Urinary bladder (tissue), 4 donors: ENCODE data around the gene PCBP1. TPM values are rescaled to one million over a fixed set of nuclear protein-coding genes. Genes with fewer than 3 reads are reported as not detected.

Experiments
- DNase-seq: peaks from one replicate; pipeline ENCODE4 v3.0.0-alpha.2; 2015; ENCODE audit errors: extremely low spot score
- H3K27ac ChIP-seq: one replicate; pipeline ENCODE4 v1.5.1; 2013; ENCODE audit warnings: low read depth, mild to moderate bottlenecking, moderate library complexity
- H3K36me3 ChIP-seq: one replicate; pipeline ENCODE4 v1.6.1; 2013; ENCODE audit warnings: mild to moderate bottlenecking, moderate library complexity; ENCODE audit not compliant: insufficient read depth
- H3K4me1 ChIP-seq: one replicate; pipeline ENCODE4 v1.6.1; 2013; ENCODE audit warnings: mild to moderate bottlenecking, moderate library complexity; ENCODE audit not compliant: insufficient read depth
- H3K4me3 ChIP-seq: one replicate; pipeline ENCODE4 v1.5.1; 2013; ENCODE audit warnings: low read depth, low read length
- WGBS: extraction: QIAGEN DNeasy Blood & Tissue Kit; methylation state at CpG from one replicate; pipeline ENCODE4 v1.1.7; 2013; 5-methylcytosine and 5-hydroxymethylcytosine counted together
- polyA plus RNA-seq: library from polyadenylated mRNA; stranded (reverse); fragments of 200-250 nt; gene quantifications from one replicate; pipeline ENCODE4 v1.2.3, GENCODE V29; 2013
- total RNA-seq: library from RNA; depleted of rRNA; stranded (reverse); fragments of >200 nt; gene quantifications from one replicate; pipeline ENCODE4 v1.2.3, GENCODE V29; 2014
- donor health status: healthy with polysubstance abuse.
- donor health status: healthy.

The PCBP1 gene
- total and polyA plus RNA-seq, 2 donors, result 51.8 to 370 TPM

GRCh38 chr2:70061317-70061716 lies 26.0 kb upstream of the PCBP1 start:
- Histone ChIP-seq H3K27ac (no peak overlapping the region), H3K4me3 (no peak overlapping the region), H3K4me1 (no peaks in the 10 kb centered on the region), H3K36me3 (no peaks in the 10 kb centered on the region)
- WGBS, result 92% methylated on average over 2 of the region's 2 CpGs
- DNase-seq, result no peak

GRCh38 chr2:70062270-70062669 lies 25.0 kb upstream of the PCBP1 start:
- DNase-seq, result no peak
- 90% methylated on average over 2 of the region's 2 CpGs for WGBS
- Histone ChIP-seq H3K4me3 (no peak overlapping the region), H3K36me3 (no peaks in the 10 kb centered on the region), H3K27ac (no peak overlapping the region), H3K4me1 (no peaks in the 10 kb centered on the region)

GRCh38 chr2:70068119-70068518 lies 19.2 kb upstream of the PCBP1 start:
- H3K27ac ChIP-seq, result no peak overlapping the region
- no peaks in the 10 kb centered on the region for H3K4me1 ChIP-seq
- no peaks in the 10 kb centered on the region for H3K36me3 ChIP-seq
- 95% methylated on average over 3 of the region's 3 CpGs for WGBS
- no peak overlapping the region for H3K4me3 ChIP-seq
- DNase-seq, result no peak

- Histone ChIP-seq H3K4me3 (no peak overlapping the region), H3K36me3 (no peaks in the 10 kb centered on the region), H3K4me1 (no peaks in the 10 kb centered on the region), H3K27ac (no peak overlapping the region)
- DNase-seq, result no peak
- WGBS, result 83% methylated on average over 3 of the region's 3 CpGs
Observed at GRCh38 chr2:70069049-70069448, 18.2 kb upstream of the PCBP1 start.

GRCh38 chr2:70070542-70071268 lies 16.6 kb upstream of the PCBP1 start:
- peak; percentile 68 for DNase-seq
- no peaks in the 10 kb centered on the region for H3K4me1 ChIP-seq
- WGBS, result 61% methylated on average over 12 of the region's 13 CpGs
- no peak overlapping the region for H3K4me3 ChIP-seq
- peak overlapping the region; percentile 82 for H3K27ac ChIP-seq
- no peaks in the 10 kb centered on the region for H3K36me3 ChIP-seq

GRCh38 chr2:70073493-70073892 lies 13.8 kb upstream of the PCBP1 start:
- 74% methylated on average over 5 of the region's 5 CpGs for WGBS
- no peak overlapping the region for H3K4me3 ChIP-seq
- H3K4me1 ChIP-seq, result no peaks in the 10 kb centered on the region
- peaks cover 2% of the 10 kb centered on the region for H3K36me3 ChIP-seq
- no peak for DNase-seq
- peak overlapping the region; percentile 71 for H3K27ac ChIP-seq

GRCh38 chr2:70078384-70078783 lies 8.9 kb upstream of the PCBP1 start:
- H3K36me3 ChIP-seq, result peaks cover 2% of the 10 kb centered on the region
- no peak for DNase-seq
- no peak overlapping the region for H3K4me3 ChIP-seq
- no peak overlapping the region for H3K27ac ChIP-seq
- H3K4me1 ChIP-seq, result no peaks in the 10 kb centered on the region

- Histone ChIP-seq H3K27ac (no peak overlapping the region), H3K36me3 (peaks cover 2% of the 10 kb centered on the region), H3K4me1 (peaks cover 4% of the 10 kb centered on the region), H3K4me3 (no peak overlapping the region)
- DNase-seq, result no peak
- WGBS, result 89% methylated on average over 3 of the region's 3 CpGs
Observed at GRCh38 chr2:70080610-70081200, 6.6 kb upstream of the PCBP1 start.

GRCh38 chr2:70081221-70081620 lies 6.1 kb upstream of the PCBP1 start:
- H3K27ac ChIP-seq, result no peak overlapping the region
- no peak overlapping the region for H3K4me3 ChIP-seq
- DNase-seq, result no peak
- H3K36me3 ChIP-seq, result peaks cover 2% of the 10 kb centered on the region
- WGBS, result 89% methylated on average over 5 of the region's 5 CpGs
- peaks cover 4% of the 10 kb centered on the region for H3K4me1 ChIP-seq

- Histone ChIP-seq H3K27ac (no peak overlapping the region), H3K4me1 (peaks cover 4% of the 10 kb centered on the region), H3K36me3 (no peaks in the 10 kb centered on the region), H3K4me3 (no peak overlapping the region)
- 78% methylated on average over 8 of the region's 8 CpGs for WGBS
- no peak for DNase-seq
Observed at GRCh38 chr2:70083344-70084156, 3.7 kb upstream of the PCBP1 start.

GRCh38 chr2:70084973-70085710 lies 2.1 kb upstream of the PCBP1 start:
- H3K4me3 ChIP-seq, result peak overlapping the region; percentile 11
- peaks cover 4% of the 10 kb centered on the region for H3K4me1 ChIP-seq
- no peak for DNase-seq
- H3K36me3 ChIP-seq, result no peaks in the 10 kb centered on the region
- WGBS, result 51% methylated on average over 10 of the region's 10 CpGs
- peak overlapping the region; percentile 100 for H3K27ac ChIP-seq

GRCh38 chr2:70085711-70086277 lies 1.5 kb upstream of the PCBP1 start:
- H3K36me3 ChIP-seq, result no peaks in the 10 kb centered on the region
- no peak for DNase-seq
- peak overlapping the region; percentile 80 for H3K4me3 ChIP-seq
- WGBS, result 12% methylated on average over 22 of the region's 22 CpGs
- H3K27ac ChIP-seq, result peak overlapping the region; percentile 100
- peaks cover 4% of the 10 kb centered on the region for H3K4me1 ChIP-seq

GRCh38 chr2:70086278-70086837 lies 919 bp upstream of the PCBP1 start:
- Histone ChIP-seq H3K27ac (peak overlapping the region; percentile 100), H3K4me1 (peaks cover 4% of the 10 kb centered on the region), H3K36me3 (no peaks in the 10 kb centered on the region), H3K4me3 (peak overlapping the region; percentile 80)
- peak; percentile 73 for DNase-seq
- under 1% methylated on average over 40 of the region's 40 CpGs for WGBS
